ENCODE data around the gene LRRC17. TPM values are rescaled to one million over a fixed set of nuclear protein-coding genes. Genes with fewer than 3 reads are reported as not detected.

LRRC17 gene
- total and polyA plus RNA-seq, 9 of the 15 experiments (the other 6 are each of a cell fraction or from before 2014, with no cell fraction given) = 0.03 to 0.18 (median 0.12) TPM; not detected in 5

DNA sequence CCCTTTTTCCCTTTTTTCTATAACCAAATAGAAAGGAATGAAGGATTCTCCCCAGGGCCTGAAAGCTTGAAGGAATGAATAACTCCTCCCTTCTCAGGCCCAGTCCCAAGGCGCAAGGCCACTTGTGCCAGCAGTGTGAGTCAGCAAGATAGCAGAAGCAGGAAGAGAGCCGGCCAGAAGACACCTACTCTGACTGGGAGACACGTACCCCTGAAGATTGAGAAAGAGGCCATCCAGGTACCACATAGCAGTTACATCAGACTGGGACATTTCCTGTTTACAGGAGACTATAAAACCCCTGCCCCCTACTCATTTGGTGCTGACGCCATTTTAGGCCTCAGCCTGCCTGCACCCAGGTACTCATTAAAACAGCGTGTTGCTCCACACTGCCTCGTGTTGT is 65.5 kb downstream of the LRRC17 start (continued):
- no peak for TF ChIP-seq MAZ (CRISPR knock-in tag; conservative IDR thresholded peaks at IDR 0.05 in 1 of 2, IDR thresholded peaks at IDR 0.05 in 1 of 2)
- no peak for TF ChIP-seq TCF7L2 (IDR thresholded peaks at IDR 0.05; ENCODE audit: low read depth, low read length)
- TF ChIP-seq ZNF133 (CRISPR knock-in tag; IDR thresholded peaks at IDR 0.05) = no peak
- TF ChIP-seq, protein P1, sequence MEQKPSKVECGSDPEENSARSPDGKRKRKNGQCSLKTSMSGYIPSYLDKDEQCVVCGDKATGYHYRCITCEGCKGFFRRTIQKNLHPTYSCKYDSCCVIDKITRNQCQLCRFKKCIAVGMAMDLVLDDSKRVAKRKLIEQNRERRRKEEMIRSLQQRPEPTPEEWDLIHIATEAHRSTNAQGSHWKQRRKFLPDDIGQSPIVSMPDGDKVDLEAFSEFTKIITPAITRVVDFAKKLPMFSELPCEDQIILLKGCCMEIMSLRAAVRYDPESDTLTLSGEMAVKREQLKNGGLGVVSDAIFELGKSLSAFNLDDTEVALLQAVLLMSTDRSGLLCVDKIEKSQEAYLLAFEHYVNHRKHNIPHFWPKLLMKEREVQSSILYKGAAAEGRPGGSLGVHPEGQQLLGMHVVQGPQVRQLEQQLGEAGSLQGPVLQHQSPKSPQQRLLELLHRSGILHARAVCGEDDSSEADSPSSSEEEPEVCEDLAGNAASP (IDR thresholded peaks at IDR 0.05) = no peak
- no peak for TF ChIP-seq GTF2A2 (tag; IDR thresholded peaks at IDR 0.05)
- TF ChIP-seq FOXO4 (CRISPR knock-in tag; IDR thresholded peaks at IDR 0.05) = no peak
- TF ChIP-seq, protein P2, sequence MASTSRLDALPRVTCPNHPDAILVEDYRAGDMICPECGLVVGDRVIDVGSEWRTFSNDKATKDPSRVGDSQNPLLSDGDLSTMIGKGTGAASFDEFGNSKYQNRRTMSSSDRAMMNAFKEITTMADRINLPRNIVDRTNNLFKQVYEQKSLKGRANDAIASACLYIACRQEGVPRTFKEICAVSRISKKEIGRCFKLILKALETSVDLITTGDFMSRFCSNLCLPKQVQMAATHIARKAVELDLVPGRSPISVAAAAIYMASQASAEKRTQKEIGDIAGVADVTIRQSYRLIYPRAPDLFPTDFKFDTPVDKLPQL (IDR thresholded peaks at IDR 0.05; ENCODE audit: extremely low read depth, insufficient read length) = no peak
- no peak for TF ChIP-seq CBFA2T2 (conservative IDR thresholded peaks at IDR 0.05)
- TF ChIP-seq ATF3 (IDR thresholded peaks at IDR 0.05) = peak; percentile 36
- TF ChIP-seq ATF3 (CRISPR knock-in tag; conservative IDR thresholded peaks at IDR 0.05) = no peak
- no peak for TF ChIP-seq ZZZ3 (IDR thresholded peaks at IDR 0.05)
- TF ChIP-seq MCM7 (IDR thresholded peaks at IDR 0.05) = no peak
- no peak for TF ChIP-seq CCNT2 (IDR thresholded peaks at IDR 0.05; ENCODE audit: borderline replicate concordance, extremely low read depth, insufficient read length, low read depth, low read length)
- no peak for TF ChIP-seq ZNF232 (CRISPR knock-in tag; IDR thresholded peaks at IDR 0.05)
- TF ChIP-seq, protein P3, sequence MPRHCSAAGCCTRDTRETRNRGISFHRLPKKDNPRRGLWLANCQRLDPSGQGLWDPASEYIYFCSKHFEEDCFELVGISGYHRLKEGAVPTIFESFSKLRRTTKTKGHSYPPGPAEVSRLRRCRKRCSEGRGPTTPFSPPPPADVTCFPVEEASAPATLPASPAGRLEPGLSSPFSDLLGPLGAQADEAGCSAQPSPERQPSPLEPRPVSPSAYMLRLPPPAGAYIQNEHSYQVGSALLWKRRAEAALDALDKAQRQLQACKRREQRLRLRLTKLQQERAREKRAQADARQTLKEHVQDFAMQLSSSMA (CRISPR knock-in tag; IDR thresholded peaks at IDR 0.05) = no peak
- no peak for TF ChIP-seq HMGXB4 (CRISPR knock-in tag; IDR thresholded peaks at IDR 0.05)
- TF ChIP-seq EZH2 (IDR thresholded peaks at IDR 0.05; ENCODE audit: borderline replicate concordance, low read depth, low read length) = no peak
- no peak for TF ChIP-seq ILK (tag; IDR thresholded peaks at IDR 0.05; ENCODE audit: borderline replicate concordance, low read depth)
- no peak for TF ChIP-seq ZFP91 (CRISPR knock-in tag; IDR thresholded peaks at IDR 0.05)
- no peak for TF ChIP-seq NFRKB (IDR thresholded peaks at IDR 0.05; ENCODE audit: low read depth)
- TF ChIP-seq, protein P4, sequence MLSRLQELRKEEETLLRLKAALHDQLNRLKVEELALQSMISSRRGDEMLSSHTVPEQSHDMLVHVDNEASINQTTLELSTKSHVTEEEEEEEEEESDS (CRISPR knock-in tag; IDR thresholded peaks at IDR 0.05) = no peak
